GM18861 (cell line): Measurements from ENCODE around the gene TAL1.

Experiments used
- ATAC-seq: cut with Tn5 transposase; IDR thresholded peaks from one replicate; pipeline ENCODE4 v1.9.1; 2021; ENCODE audit not compliant: unreplicated experiment

The TAL1 gene

DNA sequence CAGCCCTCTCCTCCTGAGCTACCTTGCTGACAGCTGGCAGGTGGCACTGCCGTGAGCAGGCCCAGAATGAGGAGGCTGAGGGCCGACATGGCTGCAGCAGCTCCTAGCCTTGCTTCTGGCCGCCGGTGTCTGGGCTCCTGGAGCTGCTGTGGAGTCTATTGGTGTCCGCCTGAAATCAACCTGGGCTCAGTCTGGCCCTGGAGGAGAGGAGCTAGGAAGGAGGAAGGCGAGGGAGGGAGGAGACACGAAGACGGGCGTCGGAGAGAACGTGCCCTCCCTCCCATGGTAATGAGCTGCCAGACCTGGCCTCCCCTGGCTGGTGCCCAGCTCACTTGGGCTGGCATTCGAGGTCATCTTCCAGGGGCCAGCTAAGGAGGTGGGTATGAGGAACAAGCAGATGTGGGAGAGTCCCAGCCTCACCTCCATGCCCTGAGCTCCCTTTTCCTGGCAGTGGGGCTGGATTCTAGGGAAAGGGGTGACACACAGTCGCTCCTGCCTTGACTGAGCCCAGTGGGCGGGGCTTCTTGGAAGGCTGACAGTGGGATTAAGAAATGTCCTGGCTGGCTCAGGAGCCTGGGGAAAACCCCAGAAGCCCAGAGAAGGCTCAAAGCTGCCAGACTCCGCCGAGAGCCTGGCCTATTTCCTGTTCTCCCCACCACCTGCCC lies 42.0 kb downstream of the TAL1 start, which contains the start of gene PDZK1IP1:
PDZK1IP1 (minus strand) TSS at position 193 of the 665 bp plus-strand sequence; CDS start at position 89, 104 bp downstream.
- no peak for ATAC-seq

DNA sequence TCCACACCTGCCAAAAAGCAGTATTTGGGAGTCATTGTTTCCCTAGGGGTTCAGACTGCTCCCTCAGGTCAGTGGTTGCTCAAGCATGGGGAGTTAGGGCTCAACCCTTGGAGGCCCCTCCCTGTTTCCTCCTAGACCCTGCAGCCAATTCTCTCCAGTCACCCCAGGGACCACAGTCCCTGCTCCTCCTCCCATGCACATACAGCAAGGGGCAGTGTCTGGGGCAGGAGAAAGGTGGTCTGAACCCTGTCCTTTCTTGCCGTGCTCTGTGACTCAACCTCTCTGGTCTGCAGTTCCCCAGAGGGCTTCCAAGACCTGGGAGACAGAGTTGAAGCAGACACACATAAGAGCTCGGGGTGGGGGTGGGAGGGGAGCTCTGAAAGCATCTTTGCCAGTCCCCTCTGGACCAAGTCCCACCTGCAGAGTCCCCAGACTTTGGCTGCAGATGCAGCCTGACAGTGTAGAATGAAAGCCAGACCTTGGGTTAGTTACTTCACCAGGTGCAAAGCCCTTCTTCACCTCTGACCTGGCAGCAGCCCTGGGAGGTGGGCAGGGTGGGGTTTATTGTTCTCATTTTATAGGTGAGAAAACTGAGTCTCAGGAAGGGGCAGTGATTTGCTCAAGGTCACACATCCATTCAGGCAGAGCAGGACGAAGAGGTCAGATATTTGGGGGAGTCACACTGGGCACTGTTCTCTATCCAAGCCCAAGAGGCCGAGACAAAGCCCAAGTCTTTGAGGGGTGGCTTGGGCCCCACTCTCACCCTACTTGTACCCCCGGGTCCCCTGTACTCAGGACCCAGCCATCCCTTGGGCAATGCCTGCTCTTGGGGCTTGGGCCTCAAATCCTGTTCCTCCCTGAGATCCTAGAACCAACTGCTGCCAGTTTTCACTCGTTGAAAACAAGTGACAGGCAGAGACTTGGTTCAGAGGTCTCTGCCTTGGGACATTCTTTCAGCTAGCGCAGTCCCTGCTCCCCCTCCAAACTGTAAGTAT lies 42.9 kb downstream of the TAL1 start:
- no peak for ATAC-seq

DNA sequence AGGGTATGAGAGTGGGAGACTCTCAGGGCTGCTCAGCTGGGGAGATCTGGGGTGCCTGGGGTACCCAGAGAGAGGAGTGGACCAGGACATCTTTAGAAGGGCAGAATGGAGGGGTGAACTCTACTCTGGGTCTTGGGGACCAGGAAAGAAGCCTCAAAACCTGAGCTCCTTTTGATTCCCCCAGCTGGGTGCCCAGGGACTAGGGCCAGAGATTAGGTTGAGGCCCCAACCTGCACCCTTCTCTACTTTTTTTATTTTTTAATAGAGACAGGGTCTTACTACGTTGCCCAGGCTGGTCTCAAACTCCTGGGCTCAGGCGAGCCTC lies 44.1 kb downstream of the TAL1 start:
- no peak for ATAC-seq

DNA sequence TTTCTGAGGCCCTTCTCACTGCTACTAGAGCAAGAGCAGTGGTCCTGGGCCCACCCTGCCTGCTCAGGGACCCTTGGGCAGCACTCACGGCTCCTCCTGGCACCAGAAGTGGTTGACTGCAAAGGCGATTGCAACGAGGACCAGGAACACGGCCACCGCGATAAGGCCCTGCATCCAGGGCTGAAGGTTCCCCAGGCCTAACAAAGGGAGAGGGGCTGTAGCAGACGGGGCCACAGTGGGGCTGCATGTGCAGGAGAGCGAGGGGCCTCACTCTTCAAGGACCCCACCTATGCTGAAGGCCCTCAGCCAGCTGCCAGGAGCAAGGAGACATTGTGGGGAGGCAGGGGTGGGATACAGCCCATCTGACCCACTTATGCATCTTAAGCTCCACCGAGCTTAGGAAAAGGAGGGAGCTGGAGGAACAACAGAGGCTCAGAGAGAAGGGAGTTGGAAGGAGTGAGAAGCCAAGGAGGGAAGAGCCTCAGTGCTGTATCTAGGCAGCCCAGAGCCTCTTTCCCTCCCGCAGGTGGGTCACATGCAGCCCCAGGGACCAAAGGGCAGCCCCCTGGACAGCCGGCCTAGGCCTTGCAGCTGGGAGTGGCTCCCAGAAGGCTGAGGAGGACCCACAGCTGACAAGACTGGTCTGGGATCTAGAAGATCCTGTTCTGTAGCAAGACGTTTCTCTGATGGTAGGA lies 44.6 kb downstream of the TAL1 start:
- no peak for ATAC-seq

DNA sequence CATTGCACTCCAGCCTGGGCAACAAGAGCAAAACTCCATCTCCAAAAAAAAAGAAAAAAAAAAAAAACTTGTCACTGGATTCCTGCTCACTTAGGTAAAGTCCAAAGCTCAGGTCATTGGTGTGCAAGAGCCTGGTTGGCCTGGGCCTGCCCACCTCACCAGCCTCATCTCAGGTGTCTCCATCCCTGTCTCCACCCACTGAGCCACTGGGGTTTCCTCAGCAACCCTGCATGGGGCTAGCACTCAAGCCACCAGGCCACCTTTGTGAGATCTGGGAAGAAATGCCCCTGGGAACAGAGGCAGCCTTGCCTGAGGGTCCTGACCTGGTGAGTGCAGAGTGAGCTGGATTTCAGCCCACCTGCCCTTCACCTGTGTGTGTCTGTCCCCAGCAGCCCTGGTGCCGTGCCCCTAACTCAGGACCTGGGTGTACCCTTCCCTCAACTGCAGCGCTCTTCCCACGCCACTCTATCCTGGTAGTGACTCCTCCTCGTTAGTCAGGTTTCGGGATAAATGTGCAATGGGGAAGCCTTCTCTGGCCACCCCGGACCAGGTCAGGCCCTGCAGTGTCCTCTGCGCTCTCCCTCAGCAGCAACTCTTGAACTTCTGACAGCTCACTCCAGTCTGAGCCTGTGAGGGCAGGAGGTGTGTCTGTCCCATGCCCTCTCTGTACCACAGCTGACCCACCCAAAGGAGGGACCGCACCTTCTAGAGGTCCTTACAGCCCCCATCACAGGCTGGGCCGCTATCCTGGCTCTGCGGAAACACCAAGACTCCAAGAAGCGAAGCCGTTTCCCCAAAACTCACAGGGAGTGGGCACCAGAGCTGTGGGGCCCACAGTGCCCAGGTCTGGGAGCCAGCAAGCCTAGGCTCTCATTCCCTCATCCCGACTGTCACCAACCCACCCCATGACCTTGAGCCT lies 45.5 kb downstream of the TAL1 start:
- no peak for ATAC-seq

DNA sequence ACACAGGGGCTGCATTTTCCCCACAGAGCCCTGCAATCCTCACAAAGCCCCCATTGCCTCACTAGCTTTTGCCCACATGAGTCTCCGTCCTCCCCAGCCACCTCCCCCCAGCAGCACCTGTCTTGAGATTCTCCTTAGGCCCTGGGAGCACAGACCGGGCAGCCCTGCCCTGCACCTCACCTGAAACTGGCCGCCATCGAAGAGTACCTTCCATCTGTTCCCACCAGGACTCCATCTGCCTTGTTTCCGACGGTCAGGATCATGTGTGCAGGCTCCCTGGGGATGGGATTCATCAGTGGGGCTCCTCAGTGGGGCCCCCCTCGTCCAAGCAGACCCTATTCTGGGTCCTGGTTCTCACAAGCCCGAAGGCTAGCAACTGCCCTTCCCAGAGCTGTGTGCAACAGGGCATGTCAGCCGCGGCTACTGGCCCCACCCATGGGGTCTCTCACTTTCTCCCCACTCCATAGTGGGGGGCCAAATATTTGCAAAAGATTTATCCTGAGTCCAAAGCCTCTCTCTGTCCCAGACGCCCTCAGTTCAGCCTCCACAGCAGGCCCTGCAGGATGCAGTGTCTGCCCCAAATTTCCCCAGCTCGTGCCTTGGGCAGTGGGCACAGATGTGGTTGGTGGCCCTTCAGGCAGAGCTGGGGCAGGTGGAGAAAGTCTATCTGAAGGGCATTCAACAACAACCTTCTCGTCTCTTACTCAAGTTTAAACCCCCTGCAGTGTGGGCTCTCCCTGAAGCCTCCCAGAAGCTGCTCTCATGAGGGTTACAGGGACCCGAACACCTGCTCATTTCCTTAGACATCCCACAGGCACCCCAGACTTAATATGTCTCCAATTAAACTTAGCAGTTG lies 47.0 kb downstream of the TAL1 start:
- no peak for ATAC-seq

DNA sequence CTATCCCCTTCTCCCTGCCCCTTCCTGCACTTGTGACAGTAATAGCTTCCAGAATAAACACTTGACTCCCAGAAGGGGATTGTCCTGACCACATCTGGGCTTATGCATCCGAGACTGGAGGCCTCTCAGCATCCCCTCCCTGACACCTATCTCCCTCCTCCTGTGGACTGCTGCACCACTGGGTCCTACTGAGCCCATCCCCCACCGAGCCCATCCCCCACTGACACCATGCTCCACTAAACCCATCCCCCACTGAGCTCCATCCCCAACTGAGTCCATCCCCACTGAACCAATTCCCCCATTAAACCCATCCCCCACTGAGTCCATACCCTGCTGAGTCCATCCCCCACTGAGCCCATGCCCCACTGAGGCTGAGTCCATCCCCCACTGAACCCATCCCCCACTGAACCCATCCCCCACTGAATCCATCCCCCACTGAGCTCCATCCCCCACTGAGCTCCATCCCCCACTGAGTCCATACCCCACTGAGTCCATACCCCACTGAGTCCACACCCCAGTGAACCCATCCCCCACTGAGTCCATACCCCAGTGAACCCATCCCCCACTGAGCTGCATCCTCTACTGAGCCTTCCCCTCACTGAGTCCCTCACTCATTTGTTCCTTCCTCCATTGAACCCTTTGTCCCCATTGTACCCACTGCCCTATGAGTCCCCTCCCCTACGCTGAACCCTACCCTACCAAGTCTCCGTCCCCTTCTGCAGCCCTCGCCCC lies 47.8 kb downstream of the TAL1 start:
- ATAC-seq: no peak

DNA sequence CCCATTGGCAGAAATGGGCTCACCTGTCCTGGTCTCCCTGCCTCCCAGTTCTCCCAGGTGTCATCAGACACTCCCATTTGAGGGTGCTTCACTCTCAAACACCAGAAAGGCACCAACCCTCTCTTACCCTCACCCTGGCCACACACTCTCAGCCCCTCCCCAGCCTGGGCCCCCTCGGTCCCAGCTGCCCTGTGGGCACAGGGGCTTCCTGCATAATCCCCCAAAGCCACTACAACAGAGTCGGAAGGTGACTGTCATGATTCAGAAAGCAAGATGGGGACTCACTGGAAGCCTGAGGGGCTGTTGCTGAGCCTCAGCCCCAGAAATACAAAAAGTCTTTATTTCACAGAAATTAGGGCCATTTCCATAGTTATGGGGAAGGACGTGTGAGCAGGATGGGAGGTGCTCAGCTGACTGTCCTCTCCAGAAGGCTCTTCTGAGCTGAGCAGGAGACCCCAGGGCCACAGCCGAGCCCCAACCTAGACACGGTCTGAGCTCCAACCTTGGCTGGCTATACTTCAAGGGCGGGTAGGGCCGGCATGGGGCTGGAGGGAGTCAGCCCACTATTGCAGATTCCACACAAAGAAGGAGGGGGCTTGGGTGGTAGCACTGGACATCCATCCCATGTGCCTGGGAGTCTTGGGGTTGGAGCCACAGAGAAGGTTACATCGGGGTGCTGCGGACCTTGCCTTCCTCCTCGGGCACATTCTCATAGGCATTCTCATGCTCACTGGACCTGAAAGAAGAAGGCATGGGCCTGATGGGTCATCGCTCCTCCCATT lies 48.5 kb downstream of the TAL1 start:
- no peak for ATAC-seq

DNA sequence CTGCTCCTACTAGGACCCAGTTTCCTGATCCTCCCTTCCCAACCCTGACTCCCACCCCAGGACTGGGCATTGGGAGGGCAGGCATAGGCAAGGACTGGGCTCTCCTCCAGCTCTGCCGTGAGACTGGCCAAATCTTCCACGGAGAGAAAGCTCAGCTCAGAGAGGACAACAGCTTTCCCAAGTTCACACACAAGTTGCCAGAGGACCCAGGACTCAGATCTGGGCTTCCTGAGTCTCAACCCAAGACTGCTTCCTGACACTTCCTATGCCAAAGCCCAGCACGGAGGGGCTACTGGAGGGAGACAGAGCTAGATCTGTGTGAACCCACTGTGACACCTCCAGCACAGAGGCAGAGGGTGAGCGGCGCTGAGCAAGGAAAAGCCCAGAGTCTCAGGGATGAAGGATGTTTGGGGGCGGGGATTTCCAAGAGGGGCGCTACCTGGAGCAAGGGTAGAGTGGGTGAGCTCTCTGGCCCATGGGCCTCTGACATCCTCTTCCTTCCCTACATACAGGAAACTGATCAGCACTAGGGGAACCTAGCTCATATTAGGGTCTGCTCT lies 49.3 kb downstream of the TAL1 start:
- no peak for ATAC-seq

DNA sequence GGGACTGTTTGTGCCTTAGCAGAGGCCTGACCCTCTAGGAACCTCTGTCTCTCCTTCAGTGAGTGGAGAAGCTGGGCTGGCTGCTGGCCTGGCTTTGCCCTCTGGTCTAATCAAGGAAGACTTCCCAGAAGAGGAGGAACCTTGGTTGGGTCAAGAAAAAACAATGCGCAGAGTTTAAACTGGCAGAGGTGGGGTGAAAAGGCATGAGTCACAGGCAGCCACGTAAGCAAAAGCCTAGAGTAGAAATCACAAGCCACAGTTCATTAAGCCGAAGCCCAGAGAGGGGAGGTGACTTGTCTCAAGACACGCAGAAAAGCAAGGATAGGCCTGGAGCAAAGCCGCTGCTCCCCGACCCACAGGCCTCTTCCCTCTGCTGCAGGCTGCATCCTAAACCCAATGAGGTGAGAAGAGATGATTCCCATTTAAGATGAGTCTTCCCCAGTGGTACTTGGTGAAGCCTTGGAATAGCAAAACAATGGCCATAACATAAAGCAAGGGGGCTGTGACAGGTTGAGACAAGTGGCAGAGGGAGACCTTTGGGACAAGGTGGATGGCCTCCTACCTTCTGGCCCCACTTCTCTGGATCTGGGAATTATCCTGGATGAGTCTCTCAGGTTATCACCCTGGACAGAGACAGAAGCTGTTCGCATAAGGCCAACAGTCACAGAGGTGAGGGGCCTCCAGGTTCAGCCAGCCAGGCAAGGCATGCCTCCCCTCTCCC lies 49.9 kb downstream of the TAL1 start:
- ATAC-seq: no peak

DNA sequence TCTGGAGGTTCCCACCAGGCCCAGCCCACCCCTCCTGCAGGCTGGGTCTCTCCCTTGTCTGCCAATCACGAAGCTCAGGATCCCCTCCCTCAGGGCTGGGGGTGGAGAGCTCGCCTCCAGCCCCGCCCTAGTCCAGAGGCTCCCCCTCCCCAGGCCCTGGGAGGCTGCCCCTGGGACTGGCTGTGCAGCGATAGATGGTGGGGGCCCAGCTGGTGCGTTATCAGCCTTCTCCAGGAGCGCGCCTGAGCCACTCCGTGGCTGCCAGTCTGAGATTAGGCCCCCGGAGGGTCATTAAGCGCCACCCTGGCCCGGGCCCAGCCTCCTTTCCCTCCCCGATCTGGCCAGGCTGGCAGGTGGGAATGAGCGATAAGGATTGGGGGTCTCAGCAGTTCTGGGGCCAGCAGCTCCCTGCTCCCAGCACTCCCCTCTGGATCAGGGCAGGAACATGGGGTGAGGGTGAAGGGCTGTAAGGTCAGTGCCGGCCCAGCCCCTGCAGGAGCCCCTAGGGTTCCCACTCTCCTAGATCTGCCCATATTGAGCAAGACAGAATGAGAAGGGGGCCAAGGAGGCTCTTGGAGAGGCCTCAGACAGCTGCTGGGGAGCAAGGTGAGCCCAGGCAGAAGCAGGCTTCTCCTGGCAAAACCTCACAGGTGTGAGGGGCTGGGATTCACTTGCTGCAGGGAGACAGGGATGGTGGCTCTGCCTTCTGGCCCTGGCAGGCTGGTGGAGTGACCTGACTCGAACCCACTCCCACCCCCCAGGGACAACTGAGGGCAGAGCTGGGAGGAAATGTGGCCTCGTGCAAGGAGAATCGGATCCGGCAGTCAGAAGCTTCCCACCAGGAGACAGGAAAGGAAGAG lies 50.7 kb downstream of the TAL1 start:
- ATAC-seq: no peak

DNA sequence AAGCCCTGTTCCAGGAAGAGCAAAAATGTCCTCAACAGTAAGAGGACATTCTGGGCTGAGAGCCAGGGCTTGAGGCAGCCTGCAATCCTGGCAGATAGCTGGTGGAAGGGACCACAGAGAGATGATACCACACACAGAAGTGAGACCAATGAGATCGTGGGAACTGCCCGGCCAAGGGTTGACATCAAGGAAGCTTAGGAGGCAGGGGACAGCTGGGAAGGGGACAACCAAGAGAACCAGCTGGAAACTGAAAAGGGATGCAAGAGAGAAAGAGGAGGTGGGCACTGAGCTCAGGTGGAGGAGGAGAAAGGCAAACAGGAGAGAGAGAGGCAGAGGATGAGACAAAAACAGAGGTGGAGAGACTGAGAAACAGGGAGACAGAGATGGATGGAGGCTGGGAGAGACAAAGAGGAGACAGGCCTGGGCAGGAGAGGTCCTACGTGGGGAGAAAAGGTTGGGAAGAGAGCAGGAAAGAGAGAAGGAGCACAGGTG lies 51.4 kb downstream of the TAL1 start:
- no peak for ATAC-seq

DNA sequence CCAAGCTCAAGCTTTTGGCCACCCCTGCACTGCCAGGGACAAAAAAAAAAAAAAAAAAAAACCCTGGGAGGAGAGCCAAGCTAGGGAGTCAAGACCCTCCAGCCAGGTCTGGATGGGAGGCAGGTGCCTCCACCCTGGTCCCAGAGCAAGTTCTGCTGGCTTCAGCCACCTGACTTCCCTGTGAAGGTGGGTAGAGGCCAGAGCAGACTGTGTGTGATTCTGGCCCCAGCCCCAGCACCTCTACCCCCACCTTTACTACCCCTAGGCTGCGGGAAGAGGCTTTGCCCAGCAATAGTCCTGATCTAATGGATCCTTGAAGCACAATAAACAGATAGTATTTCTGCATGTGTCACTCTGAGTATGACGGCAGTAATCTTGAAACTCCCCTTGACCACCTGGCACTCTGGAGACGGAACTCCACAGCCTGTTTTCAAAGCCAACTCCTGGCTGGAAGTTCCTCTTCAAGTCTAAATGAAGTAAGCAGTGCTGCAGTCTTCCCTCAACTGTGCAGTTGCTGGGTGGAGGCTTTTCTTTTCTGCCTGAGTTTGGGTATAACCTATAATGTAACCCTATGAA lies 51.9 kb downstream of the TAL1 start:
- no peak for ATAC-seq

DNA sequence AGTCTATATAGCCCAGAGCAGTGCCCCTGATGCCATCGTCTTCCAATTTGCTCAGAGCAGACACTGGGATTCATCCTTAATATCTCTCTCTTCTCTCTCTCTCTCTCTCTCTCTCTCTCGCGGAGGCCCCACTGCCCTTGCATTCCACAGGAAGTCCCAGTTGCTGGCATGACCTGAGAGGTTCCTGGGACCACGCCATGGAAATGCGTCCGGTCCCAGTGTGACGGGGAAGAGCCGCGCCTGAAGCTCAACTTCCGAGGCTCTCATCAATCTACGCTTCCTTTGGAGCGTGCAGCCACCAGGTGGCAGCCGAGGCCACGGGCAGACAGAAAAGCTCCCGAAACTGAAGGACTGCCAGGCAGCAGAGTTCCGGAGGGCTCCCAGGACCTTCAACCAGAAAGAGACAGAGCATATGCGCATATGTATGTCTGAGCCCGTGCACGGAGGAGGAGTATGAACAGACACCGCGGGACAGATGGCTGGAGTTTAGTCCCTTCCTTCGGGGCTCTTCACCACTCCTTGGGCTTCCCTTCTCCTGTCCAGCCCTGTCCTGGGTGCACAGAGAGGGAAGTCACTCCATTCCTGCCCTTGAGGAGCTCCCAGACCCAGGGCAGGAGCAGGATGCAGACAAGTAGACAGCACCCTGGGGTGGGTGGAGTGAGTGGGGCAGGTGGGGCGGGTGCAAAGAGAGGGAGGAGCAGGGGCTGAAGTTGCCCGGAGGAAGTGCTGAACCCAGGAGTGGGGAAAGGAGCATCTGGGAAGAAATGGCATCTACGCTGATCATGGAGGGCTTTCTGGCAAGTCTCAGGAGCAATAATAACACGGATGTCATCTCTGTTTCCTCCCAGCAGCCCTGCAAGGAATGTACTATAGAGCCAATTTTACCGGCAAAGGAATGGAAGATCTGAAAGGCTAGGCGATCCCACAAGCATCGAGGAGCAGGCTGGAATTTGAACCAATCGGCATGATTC lies 52.7 kb downstream of the TAL1 start:
- peak; percentile 86 for ATAC-seq

DNA sequence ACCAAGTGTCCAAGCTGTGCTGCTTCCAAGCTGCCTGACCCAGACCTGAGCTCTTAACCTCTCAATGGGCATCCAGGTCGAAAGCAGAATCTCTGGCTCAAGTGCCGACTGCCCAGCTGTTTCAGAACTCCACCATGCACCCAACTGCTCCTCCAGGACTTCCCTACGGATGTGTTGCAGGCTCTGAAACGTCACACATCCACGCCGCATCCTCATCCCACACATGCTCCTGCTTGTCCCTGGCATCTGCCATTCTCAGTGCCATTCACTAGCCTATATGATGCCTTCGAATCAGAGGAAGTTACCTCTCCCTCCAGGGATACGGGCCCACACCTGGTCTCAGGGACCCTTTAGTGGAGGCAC lies 53.4 kb downstream of the TAL1 start:
- ATAC-seq: no peak
